ENCODE data around the gene ADGB. TPM values are rescaled to one million over a fixed set of nuclear protein-coding genes. Genes with fewer than 3 reads are reported as not detected.

Gene ADGB
- total and polyA plus RNA-seq, 9 of the 15 experiments (the other 6 are each of a cell fraction or from before 2014, with no cell fraction given): not detected

DNA sequence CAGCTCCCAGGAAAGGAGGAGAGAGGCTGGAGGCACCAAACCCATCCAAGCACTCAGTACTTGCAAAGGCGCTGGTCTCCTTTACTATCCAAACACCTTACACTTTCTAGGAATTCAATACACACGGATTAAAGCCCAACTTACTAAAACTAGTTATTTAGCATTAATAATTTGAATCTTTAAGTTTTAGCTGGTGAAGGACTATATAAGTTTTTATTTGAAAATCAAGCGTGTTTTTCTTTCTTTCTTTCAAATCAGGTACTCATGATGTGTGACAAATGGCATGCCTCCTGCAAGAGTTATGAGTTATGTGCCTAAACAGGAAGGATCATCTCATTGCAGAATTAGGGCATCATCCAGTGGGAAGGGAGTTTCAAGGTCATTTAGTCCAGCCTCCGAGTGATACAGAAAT, 263.7 kb downstream of the ADGB start (continued):
- TF ChIP-seq GTF2A2 (tag; IDR thresholded peaks at IDR 0.05) (no peak), PRMT5 (CRISPR knock-in tag; IDR thresholded peaks at IDR 0.05) (no peak), POLR2G (IDR thresholded peaks at IDR 0.05; ENCODE audit: low read depth, low read length) (peak; percentile 61), CHD2 (IDR thresholded peaks at IDR 0.05; ENCODE audit: low read depth, low read length) (no peak), KAT8 (IDR thresholded peaks at IDR 0.05; ENCODE audit: low read depth) (no peak), ZBED1 (IDR thresholded peaks at IDR 0.05) (no peak), ESRRA (IDR thresholded peaks at IDR 0.05; ENCODE audit: borderline replicate concordance, low read depth) (peak; percentile 87), ZNF41 (CRISPR knock-in tag; conservative IDR thresholded peaks at IDR 0.05) (no peak), WHSC1 (IDR thresholded peaks at IDR 0.05; ENCODE audit: low read length) (no peak)
- TF ChIP-seq, protein P1, sequence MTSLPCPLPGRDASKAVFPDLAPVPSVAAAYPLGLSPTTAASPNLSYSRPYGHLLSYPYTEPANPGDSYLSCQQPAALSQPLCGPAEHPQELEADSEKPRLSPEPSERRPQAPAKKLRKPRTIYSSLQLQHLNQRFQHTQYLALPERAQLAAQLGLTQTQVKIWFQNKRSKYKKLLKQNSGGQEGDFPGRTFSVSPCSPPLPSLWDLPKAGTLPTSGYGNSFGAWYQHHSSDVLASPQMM (CRISPR knock-in tag; IDR thresholded peaks at IDR 0.05): peak; percentile 71; the same call in 1 of the 2 replicates
- TF ChIP-seq, protein P2, sequence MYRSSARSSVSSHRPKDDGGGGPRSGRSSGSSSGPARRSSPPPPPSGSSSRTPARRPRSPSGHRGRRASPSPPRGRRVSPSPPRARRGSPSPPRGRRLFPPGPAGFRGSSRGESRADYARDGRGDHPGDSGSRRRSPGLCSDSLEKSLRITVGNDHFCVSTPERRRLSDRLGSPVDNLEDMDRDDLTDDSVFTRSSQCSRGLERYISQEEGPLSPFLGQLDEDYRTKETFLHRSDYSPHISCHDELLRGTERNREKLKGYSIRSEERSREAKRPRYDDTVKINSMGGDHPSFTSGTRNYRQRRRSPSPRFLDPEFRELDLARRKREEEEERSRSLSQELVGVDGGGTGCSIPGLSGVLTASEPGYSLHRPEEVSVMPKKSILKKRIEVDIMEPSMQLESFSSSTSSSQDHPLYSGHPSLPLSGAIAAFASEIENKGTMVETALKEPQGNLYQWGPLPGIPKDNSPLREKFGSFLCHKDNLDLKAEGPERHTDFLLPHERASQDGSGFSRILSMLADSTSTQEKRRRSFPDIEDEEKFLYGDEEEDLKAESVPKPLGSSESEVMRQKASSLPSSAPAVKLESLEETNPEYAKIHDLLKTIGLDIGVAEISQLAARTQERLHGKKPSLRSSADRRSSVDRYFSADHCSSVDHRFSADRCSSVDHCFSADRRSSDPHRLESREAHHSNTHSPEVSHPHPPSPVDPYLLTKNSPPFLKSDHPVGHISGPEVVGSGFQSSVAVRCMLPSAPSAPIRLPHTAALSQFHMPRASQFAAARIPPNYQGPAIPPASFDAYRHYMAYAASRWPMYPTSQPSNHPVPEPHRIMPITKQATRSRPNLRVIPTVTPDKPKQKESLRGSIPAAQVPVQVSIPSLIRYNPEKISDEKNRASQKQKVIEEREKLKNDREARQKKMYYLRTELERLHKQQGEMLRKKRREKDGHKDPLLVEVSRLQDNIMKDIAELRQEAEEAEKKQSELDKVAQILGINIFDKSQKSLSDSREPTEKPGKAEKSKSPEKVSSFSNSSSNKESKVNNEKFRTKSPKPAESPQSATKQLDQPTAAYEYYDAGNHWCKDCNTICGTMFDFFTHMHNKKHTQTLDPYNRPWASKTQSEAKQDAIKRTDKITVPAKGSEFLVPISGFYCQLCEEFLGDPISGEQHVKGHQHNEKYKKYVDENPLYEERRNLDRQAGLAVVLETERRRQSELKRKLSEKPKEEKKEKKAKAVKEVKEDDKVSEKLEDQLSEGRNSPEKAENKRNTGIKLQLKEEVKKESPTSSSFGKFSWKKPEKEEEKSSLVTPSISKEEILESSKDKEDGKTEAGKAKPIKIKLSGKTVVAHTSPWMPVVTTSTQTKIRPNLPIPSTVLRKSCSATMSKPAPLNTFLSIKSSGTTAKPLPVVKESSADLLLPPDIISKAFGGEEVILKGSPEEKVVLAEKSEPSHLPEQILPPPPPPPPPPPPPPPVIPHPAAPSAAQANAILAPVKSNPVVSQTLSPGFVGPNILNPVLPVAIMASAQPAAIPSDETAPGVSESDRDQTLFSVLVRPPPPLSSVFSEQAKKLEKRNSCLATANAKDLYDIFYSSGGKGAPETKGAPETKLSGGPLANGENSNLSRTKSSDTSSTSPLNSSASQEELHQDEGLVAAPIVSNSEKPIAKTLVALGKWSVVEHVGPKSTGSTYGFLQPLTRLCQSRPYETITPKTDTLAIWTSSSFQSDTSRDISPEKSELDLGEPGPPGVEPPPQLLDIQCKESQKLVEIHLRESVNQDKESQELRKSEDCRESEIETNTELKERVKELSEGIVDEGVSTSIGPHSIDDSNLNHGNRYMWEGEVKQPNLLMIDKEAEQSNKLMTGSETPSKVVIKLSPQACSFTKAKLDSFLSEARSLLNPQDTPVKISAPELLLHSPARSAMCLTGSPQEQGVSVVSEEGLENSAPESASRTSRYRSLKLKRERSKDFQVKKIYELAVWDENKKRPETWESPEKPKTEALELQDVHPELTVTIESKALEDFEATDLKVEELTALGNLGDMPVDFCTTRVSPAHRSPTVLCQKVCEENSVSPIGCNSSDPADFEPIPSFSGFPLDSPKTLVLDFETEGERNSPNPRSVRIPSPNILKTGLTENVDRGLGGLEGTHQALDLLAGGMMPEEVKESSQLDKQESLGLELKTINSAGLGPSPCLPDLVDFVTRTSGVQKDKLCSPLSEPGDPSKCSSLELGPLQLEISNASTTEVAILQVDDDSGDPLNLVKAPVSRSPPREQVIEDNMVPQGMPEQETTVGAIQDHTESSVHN (IDR thresholded peaks at IDR 0.05; ENCODE audit: borderline replicate concordance in 1 of 2, low read depth in 1 of 2): no peak
- TF ChIP-seq, protein P3, sequence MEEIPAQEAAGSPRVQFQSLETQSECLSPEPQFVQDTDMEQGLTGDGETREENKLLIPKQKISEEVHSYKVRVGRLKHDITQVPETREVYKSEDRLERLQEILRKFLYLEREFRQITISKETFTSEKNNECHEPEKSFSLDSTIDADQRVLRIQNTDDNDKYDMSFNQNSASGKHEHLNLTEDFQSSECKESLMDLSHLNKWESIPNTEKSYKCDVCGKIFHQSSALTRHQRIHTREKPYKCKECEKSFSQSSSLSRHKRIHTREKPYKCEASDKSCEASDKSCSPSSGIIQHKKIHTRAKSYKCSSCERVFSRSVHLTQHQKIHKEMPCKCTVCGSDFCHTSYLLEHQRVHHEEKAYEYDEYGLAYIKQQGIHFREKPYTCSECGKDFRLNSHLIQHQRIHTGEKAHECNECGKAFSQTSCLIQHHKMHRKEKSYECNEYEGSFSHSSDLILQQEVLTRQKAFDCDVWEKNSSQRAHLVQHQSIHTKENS (CRISPR knock-in tag; IDR thresholded peaks at IDR 0.05): no peak
- TF ChIP-seq, protein P4, sequence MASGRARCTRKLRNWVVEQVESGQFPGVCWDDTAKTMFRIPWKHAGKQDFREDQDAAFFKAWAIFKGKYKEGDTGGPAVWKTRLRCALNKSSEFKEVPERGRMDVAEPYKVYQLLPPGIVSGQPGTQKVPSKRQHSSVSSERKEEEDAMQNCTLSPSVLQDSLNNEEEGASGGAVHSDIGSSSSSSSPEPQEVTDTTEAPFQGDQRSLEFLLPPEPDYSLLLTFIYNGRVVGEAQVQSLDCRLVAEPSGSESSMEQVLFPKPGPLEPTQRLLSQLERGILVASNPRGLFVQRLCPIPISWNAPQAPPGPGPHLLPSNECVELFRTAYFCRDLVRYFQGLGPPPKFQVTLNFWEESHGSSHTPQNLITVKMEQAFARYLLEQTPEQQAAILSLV (tag; IDR thresholded peaks at IDR 0.05): no peak
- TF ChIP-seq, protein P5, sequence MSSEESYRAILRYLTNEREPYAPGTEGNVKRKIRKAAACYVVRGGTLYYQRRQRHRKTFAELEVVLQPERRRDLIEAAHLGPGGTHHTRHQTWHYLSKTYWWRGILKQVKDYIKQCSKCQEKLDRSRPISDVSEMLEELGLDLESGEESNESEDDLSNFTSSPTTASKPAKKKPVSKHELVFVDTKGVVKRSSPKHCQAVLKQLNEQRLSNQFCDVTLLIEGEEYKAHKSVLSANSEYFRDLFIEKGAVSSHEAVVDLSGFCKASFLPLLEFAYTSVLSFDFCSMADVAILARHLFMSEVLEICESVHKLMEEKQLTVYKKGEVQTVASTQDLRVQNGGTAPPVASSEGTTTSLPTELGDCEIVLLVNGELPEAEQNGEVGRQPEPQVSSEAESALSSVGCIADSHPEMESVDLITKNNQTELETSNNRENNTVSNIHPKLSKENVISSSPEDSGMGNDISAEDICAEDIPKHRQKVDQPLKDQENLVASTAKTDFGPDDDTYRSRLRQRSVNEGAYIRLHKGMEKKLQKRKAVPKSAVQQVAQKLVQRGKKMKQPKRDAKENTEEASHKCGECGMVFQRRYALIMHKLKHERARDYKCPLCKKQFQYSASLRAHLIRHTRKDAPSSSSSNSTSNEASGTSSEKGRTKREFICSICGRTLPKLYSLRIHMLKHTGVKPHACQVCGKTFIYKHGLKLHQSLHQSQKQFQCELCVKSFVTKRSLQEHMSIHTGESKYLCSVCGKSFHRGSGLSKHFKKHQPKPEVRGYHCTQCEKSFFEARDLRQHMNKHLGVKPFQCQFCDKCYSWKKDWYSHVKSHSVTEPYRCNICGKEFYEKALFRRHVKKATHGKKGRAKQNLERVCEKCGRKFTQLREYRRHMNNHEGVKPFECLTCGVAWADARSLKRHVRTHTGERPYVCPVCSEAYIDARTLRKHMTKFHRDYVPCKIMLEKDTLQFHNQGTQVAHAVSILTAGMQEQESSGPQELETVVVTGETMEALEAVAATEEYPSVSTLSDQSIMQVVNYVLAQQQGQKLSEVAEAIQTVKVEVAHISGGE (CRISPR knock-in tag; IDR thresholded peaks at IDR 0.05): no peak
